ENCODE measurements around the gene PHACTR1.
A peak's percentile ranks its signal among the peaks of the same experiment; 100 is the strongest.

Gene PHACTR1

DNA sequence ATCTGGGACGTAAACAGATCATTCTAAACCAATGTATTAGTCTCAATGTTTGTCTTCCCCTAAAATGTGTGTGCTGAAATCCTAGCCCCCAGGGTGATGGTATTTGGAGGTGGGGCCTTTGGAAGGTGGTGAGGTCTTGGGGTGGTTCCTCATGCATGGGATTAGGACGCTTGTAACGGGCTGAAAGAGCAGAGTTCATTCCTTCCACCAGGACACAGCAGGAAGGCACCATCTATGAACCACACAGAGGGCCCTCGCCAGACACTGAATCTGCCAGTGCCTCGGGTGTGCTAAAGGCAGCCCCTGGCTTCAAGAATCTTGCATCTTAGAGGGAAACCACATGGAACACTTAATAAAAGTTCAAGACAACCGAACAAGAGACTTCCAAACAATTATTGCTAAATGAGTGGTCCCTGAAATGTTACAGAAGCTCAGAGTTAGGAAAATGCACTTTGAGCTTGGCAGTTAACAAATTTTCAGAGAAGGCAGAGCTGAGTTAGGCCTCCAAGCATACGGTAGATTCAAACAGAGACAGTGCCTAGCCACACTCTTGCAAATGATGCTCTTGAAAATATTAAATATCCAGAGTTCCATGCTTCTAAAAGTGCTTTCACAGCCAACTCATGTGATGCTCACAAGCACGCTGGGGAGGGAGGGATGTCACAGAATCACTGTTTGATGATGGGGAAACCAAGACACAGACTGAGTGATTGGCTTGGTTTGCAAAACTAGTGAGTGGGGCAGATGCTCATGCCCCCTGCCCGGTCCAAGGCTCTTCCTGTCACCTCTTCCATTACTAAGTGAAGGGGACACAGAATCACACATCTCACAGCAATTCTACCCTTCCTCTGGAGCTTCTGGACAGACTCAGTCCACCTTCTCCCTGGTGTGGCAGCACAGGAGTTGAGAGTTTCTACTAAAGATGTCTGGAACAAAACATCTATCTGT is 584.4 kb downstream of the PHACTR1 start:
- FAIRE-seq (no peak), DNase-seq (ENCODE audit: insufficient read length, low spot score) (no peak)
- TF ChIP-seq POLR2A (IDR thresholded peaks at IDR 0.05; ENCODE audit: low read depth, low read length), result no peak

DNA sequence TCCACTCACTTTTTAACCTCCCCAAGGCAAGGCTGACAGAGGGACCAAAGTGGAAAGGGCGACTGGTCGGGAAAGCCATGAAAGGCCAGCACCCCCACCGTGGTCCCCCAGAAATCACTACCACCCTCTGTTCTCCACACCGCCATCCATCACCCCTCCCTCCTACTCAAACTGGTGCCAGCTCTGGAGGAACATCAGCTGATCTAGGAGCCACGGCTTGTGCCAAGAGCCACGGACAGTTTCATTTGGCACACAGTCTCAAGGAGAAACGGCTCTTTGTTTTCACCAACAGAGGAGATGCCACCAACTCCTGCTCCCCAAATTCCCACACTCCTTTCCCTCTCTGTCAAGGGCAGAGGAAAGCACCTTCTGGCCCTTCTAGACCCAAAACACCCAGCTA is 585.7 kb downstream of the PHACTR1 start:
- DNase-seq (ENCODE audit: insufficient read length, low spot score), result no peak
- TF ChIP-seq POLR2A (IDR thresholded peaks at IDR 0.05; ENCODE audit: low read depth, low read length), result no peak
- FAIRE-seq, result no peak

DNA sequence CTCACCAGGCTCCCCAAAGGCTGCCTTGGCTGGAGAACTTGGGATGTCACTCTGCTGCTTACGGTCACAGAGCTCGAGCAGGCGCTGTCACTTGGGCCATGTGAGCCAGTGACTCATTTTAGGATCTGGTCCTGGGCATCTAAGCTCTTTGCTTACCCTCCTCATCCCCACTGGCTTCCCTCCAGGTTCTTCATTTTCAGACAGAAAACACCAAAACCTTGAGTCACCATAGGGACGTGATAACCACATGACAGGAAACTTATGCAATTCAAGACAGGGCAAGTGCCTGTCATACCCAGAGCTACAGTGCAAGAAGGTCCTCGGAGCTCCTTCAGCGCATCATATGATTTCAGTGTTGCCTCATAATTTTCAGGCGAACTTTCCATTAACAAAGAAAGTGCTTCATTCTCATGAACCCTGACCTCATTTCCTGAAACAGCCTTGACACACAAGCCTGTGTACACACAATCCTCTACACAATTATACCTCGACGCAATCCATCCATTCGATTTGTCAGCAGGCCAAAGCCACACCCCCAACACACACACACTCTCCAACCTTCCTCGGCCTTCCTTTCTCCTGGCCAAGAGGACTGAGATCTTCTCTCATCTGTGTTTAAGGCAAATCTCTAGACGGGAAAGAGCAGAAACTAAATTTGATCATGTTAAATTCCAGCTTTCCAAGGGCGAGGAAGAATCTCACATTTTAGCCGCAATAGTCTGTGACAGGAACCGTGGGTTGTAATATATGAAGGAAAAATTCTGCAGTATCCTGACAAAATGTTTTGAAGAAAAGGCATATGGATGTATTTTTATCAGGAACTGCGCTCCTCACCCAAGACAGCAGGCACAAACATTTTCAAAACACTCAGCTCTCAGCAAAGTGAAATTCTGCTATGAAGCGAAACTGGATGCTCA is 586.4 kb downstream of the PHACTR1 start:
- DNase-seq (ENCODE audit: insufficient read length, low spot score), result peak; percentile 93
- no peak for TF ChIP-seq POLR2A (IDR thresholded peaks at IDR 0.05; ENCODE audit: low read depth, low read length)
- FAIRE-seq, result peak; percentile 60

- FAIRE-seq, result no peak
- DNase-seq (ENCODE audit: insufficient read length, low spot score), result no peak
- no peak for TF ChIP-seq POLR2A (IDR thresholded peaks at IDR 0.05; ENCODE audit: low read depth, low read length)
Measured at GRCh38 chr6:13303668-13304017, 587.1 kb downstream of the PHACTR1 start.

- TF ChIP-seq POLR2A (IDR thresholded peaks at IDR 0.05; ENCODE audit: low read depth, low read length), result no peak
- FAIRE-seq, result no peak
- no peak for DNase-seq (ENCODE audit: insufficient read length, low spot score)
Measured at GRCh38 chr6:13304101-13304500, 587.5 kb downstream of the PHACTR1 start.

- TF ChIP-seq POLR2A (IDR thresholded peaks at IDR 0.05; ENCODE audit: low read depth, low read length), result no peak
- DNase-seq (ENCODE audit: insufficient read length, low spot score), result no peak
- no peak for FAIRE-seq
Measured at GRCh38 chr6:13304580-13305260, 588.2 kb downstream of the PHACTR1 start.

DNA sequence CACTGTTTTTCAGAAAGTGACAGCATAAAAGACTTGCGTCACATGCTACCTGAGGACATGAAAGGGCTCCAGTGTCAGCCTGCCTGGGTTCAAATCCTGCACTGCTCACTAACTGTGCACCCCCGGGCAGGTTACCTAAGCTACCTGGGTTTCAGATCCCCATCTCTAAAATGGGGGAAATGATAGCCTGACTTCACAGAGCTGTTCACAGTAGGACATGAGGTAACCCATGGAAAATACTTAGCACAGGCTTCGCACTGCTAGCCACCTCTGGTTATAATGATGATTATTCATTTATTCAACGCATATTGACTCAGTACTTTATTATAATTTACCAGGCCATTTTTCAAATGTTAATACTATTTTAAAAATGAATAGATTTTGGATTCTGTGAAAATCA is 588.7 kb downstream of the PHACTR1 start:
- no peak for TF ChIP-seq POLR2A (IDR thresholded peaks at IDR 0.05; ENCODE audit: low read depth, low read length)
- no peak for DNase-seq (ENCODE audit: insufficient read length, low spot score)
- no peak for FAIRE-seq

DNA sequence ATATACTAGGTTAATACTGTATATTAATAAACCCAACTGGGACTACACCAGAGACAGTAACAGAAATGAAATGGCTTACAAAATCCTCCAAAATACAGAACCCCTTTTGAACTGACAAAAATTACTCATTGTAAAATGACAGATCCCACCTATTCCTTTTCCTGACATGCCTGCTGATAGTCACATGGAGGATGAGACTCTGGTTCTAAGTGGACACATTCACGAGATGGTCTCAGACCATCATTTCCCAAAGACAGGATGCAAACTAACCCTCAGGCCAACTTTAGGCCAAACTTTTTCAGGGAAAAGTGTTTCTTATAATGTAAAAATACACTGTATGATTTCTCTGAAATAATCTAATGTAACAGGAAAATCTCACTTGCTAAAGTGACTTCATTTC is 589.2 kb downstream of the PHACTR1 start:
- TF ChIP-seq POLR2A (IDR thresholded peaks at IDR 0.05; ENCODE audit: low read depth, low read length), result no peak
- DNase-seq (ENCODE audit: insufficient read length, low spot score) (no peak), FAIRE-seq (no peak)

DNA sequence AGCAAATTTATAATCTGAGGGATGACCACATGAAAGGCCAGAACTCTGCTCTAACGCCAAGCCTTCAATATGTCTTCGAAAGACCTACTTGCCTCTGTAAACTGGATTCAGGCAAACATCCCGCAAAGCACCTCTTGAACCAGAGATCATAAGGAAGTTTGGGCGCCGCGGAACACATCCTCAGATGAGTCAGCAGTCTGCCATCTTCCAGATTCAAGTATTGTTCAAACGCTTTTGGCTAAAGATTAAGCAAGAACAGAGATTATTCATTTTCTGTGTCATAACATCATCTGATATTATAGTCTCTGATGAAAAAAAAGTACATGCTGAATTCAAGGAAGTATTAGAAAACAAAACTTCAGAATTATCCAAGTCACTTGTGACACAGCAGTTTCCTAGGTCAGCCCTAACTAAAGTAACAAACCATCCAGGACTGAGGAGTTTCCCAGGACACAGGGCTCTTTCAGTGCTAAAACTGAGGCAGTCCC is 591.0 kb downstream of the PHACTR1 start:
- DNase-seq (ENCODE audit: insufficient read length, low spot score) (no peak), FAIRE-seq (no peak)
- no peak for TF ChIP-seq POLR2A (IDR thresholded peaks at IDR 0.05; ENCODE audit: low read depth, low read length)

- no peak for TF ChIP-seq POLR2A (IDR thresholded peaks at IDR 0.05; ENCODE audit: low read depth, low read length)
- no peak for DNase-seq (ENCODE audit: insufficient read length, low spot score)
- FAIRE-seq, result no peak
Measured at GRCh38 chr6:13308332-13308731, 591.8 kb downstream of the PHACTR1 start.

- DNase-seq (ENCODE audit: insufficient read length, low spot score) (no peak), FAIRE-seq (peak; percentile 86)
- TF ChIP-seq POLR2A (IDR thresholded peaks at IDR 0.05; ENCODE audit: low read depth, low read length), result no peak
Measured at GRCh38 chr6:13311155-13311554, 594.6 kb downstream of the PHACTR1 start.

GRCh38 chr6:13314806-13315205 is 598.2 kb downstream of the PHACTR1 start:
- no peak for DNase-seq (ENCODE audit: insufficient read length, low spot score)
- no peak for FAIRE-seq
- TF ChIP-seq POLR2A (IDR thresholded peaks at IDR 0.05; ENCODE audit: low read depth, low read length), result no peak

GRCh38 chr6:13315896-13316295 is 599.3 kb downstream of the PHACTR1 start:
- no peak for FAIRE-seq
- TF ChIP-seq POLR2A (IDR thresholded peaks at IDR 0.05; ENCODE audit: low read depth, low read length), result no peak
- DNase-seq (ENCODE audit: insufficient read length, low spot score), result no peak

- FAIRE-seq (no peak), DNase-seq (ENCODE audit: insufficient read length, low spot score) (no peak)
- no peak for TF ChIP-seq POLR2A (IDR thresholded peaks at IDR 0.05; ENCODE audit: low read depth, low read length)
Measured at GRCh38 chr6:13318821-13319220, 602.3 kb downstream of the PHACTR1 start.
